Islet precursor cell (in vitro differentiated cells): ENCODE measurements around the gene CFAP53.
"Not testable (repeated sequence)": the region's sequence is repeated elsewhere in the genome, so short reads cannot be mapped to it uniquely, and the experiment has no call there.

Experiments
- DNase-seq: peaks from one replicate; pipeline ENCODE4 v3.0.0-alpha.2; 2018

The CFAP53 gene

GRCh38 chr18:50266248-50266704, at the start of gene CFAP53:
CFAP53 (minus strand) TSS chr18:50266495; CDS start chr18:50266404, 91 bp downstream.
- peak; percentile 96 for DNase-seq

- DNase-seq, result no peak
Measured at GRCh38 chr18:50315100-50315871, 49.0 kb upstream of the CFAP53 start.

- DNase-seq, result no peak
Measured at GRCh38 chr18:50313873-50314460, 47.7 kb upstream of the CFAP53 start.

- no peak for DNase-seq
Measured at GRCh38 chr18:50313031-50313607, 46.8 kb upstream of the CFAP53 start.

- DNase-seq, result no peak
Measured at GRCh38 chr18:50312296-50313030, 46.2 kb upstream of the CFAP53 start.

GRCh38 chr18:50311650-50312049, 45.4 kb upstream of the CFAP53 start:
- DNase-seq, result no peak

GRCh38 chr18:50310080-50310479, 43.8 kb upstream of the CFAP53 start:
- DNase-seq, result no peak

GRCh38 chr18:50308851-50309250, 42.6 kb upstream of the CFAP53 start:
- not testable (repeated sequence) for DNase-seq

- DNase-seq, result peak; percentile 83
Measured at GRCh38 chr18:50307738-50308470, 41.6 kb upstream of the CFAP53 start.

- DNase-seq, result no peak
Measured at GRCh38 chr18:50307400-50307737, 41.1 kb upstream of the CFAP53 start.

GRCh38 chr18:50306944-50307343, 40.6 kb upstream of the CFAP53 start:
- no peak for DNase-seq

GRCh38 chr18:50301074-50301473, 34.8 kb upstream of the CFAP53 start:
- no peak for DNase-seq

- DNase-seq, result no peak
Measured at GRCh38 chr18:50299626-50300388, 33.5 kb upstream of the CFAP53 start.

- no peak for DNase-seq
Measured at GRCh38 chr18:50298443-50299284, 32.4 kb upstream of the CFAP53 start.

- DNase-seq, result no peak
Measured at GRCh38 chr18:50297621-50298442, 31.5 kb upstream of the CFAP53 start.

GRCh38 chr18:50293039-50293438, 26.7 kb upstream of the CFAP53 start:
- DNase-seq, result no peak

GRCh38 chr18:50289108-50289443, 22.8 kb upstream of the CFAP53 start:
- no peak for DNase-seq

- DNase-seq, result not testable (repeated sequence)
Measured at GRCh38 chr18:50288348-50289107, 22.2 kb upstream of the CFAP53 start.
